ENCODE data around the gene PDE4DIP. TPM values are rescaled to one million over a fixed set of nuclear protein-coding genes. Genes with fewer than 3 reads are reported as not detected.
"Not testable (repeated sequence)": the region's sequence is repeated elsewhere in the genome, so short reads cannot be mapped to it uniquely, and the experiment has no call there.

The PDE4DIP gene
- total RNA-seq, 1 donor from 2014 or later = 21.5 TPM

GRCh38 chr1:148916695-148917348 is 72.6 kb downstream of the PDE4DIP start:
- not testable (repeated sequence) for H3K9me3 Mint-ChIP-seq; H3K4me3 Mint-ChIP-seq; H3K36me3 Mint-ChIP-seq (ENCODE audit: low read depth); DNase-seq (ENCODE audit: low read depth, low spot score); H3K4me1 Mint-ChIP-seq; H3K27ac Mint-ChIP-seq (ENCODE audit: unreplicated experiment); H3K27me3 Mint-ChIP-seq (ENCODE audit: low read depth)

- not testable (repeated sequence) for H3K27ac Mint-ChIP-seq (ENCODE audit: unreplicated experiment); H3K36me3 Mint-ChIP-seq (ENCODE audit: low read depth); H3K9me3 Mint-ChIP-seq; H3K4me1 Mint-ChIP-seq; H3K4me3 Mint-ChIP-seq; DNase-seq (ENCODE audit: low read depth, low spot score); H3K27me3 Mint-ChIP-seq (ENCODE audit: low read depth)
These were observed 74.7 kb downstream of the PDE4DIP start for GRCh38 chr1:148918836-148919447.

GRCh38 chr1:148921047-148921446 is 76.8 kb downstream of the PDE4DIP start:
- not testable (repeated sequence) for H3K4me3 Mint-ChIP-seq; H3K27ac Mint-ChIP-seq (ENCODE audit: unreplicated experiment); H3K4me1 Mint-ChIP-seq; H3K9me3 Mint-ChIP-seq; H3K27me3 Mint-ChIP-seq (ENCODE audit: low read depth); H3K36me3 Mint-ChIP-seq (ENCODE audit: low read depth); DNase-seq (ENCODE audit: low read depth, low spot score)

- H3K27ac Mint-ChIP-seq (ENCODE audit: unreplicated experiment); H3K9me3 Mint-ChIP-seq; DNase-seq (ENCODE audit: low read depth, low spot score); H3K36me3 Mint-ChIP-seq (ENCODE audit: low read depth); H3K27me3 Mint-ChIP-seq (ENCODE audit: low read depth); H3K4me3 Mint-ChIP-seq; H3K4me1 Mint-ChIP-seq: not testable (repeated sequence)
These were observed 79.6 kb downstream of the PDE4DIP start for GRCh38 chr1:148923798-148924197.

GRCh38 chr1:148927645-148928044 is 83.4 kb downstream of the PDE4DIP start:
- H3K27ac Mint-ChIP-seq (ENCODE audit: unreplicated experiment); H3K4me3 Mint-ChIP-seq; H3K27me3 Mint-ChIP-seq (ENCODE audit: low read depth); H3K36me3 Mint-ChIP-seq (ENCODE audit: low read depth); H3K9me3 Mint-ChIP-seq; DNase-seq (ENCODE audit: low read depth, low spot score); H3K4me1 Mint-ChIP-seq: not testable (repeated sequence)

- not testable (repeated sequence) for H3K27me3 Mint-ChIP-seq (ENCODE audit: low read depth); H3K4me1 Mint-ChIP-seq; H3K4me3 Mint-ChIP-seq; H3K36me3 Mint-ChIP-seq (ENCODE audit: low read depth); H3K27ac Mint-ChIP-seq (ENCODE audit: unreplicated experiment); DNase-seq (ENCODE audit: low read depth, low spot score); H3K9me3 Mint-ChIP-seq
These were observed 85.0 kb downstream of the PDE4DIP start for GRCh38 chr1:148929253-148929652.

GRCh38 chr1:148935381-148936002 is 91.3 kb downstream of the PDE4DIP start:
- not testable (repeated sequence) for H3K4me1 Mint-ChIP-seq; DNase-seq (ENCODE audit: low read depth, low spot score); H3K4me3 Mint-ChIP-seq; H3K27ac Mint-ChIP-seq (ENCODE audit: unreplicated experiment); H3K27me3 Mint-ChIP-seq (ENCODE audit: low read depth); H3K9me3 Mint-ChIP-seq; H3K36me3 Mint-ChIP-seq (ENCODE audit: low read depth)

GRCh38 chr1:148942906-148943305 is 98.7 kb downstream of the PDE4DIP start:
- not testable (repeated sequence) for DNase-seq (ENCODE audit: low read depth, low spot score); H3K9me3 Mint-ChIP-seq

GRCh38 chr1:148945130-148945529 is 100.9 kb downstream of the PDE4DIP start:
- not testable (repeated sequence) for H3K9me3 Mint-ChIP-seq; H3K36me3 Mint-ChIP-seq (ENCODE audit: low read depth); H3K27me3 Mint-ChIP-seq (ENCODE audit: low read depth); H3K4me1 Mint-ChIP-seq; H3K27ac Mint-ChIP-seq (ENCODE audit: unreplicated experiment); H3K4me3 Mint-ChIP-seq; DNase-seq (ENCODE audit: low read depth, low spot score)

More at GRCh38 chr1:148942906-148943305, 98.7 kb downstream of the PDE4DIP start:
- H3K36me3 Mint-ChIP-seq (ENCODE audit: low read depth); H3K27ac Mint-ChIP-seq (ENCODE audit: unreplicated experiment); H3K4me3 Mint-ChIP-seq; H3K27me3 Mint-ChIP-seq (ENCODE audit: low read depth); H3K4me1 Mint-ChIP-seq: not testable (repeated sequence)

GRCh38 chr1:148948768-148949167 is 104.5 kb downstream of the PDE4DIP start:
- H3K27me3 Mint-ChIP-seq (ENCODE audit: low read depth); H3K4me1 Mint-ChIP-seq; H3K4me3 Mint-ChIP-seq; H3K36me3 Mint-ChIP-seq (ENCODE audit: low read depth); H3K27ac Mint-ChIP-seq (ENCODE audit: unreplicated experiment); DNase-seq (ENCODE audit: low read depth, low spot score); H3K9me3 Mint-ChIP-seq: not testable (repeated sequence)

Data from neural crest cell (in vitro differentiated cells).